HEK293 (cell line): ENCODE data around the gene PLCD3.
A peak's percentile ranks its signal among the peaks of the same experiment; 100 is the strongest.

Experiments
- KLF1 ChIP-seq: fragments of 450-650 bp; formaldehyde crosslinking; IDR thresholded peaks from 2 replicates; pipeline ENCODE4 v1.5.1; 2016; ENCODE audit warnings: missing biosample characterization, missing genetic modification characterization
- KLF10 ChIP-seq: fragments of 450-650 bp; IDR thresholded peaks from 2 replicates; pipeline ENCODE4 v1.5.1; 2018; ENCODE audit warnings: missing biosample characterization, mild to moderate bottlenecking, missing genetic modification characterization
- MEIS1 ChIP-seq: sonication (generic); formaldehyde crosslinking; IDR thresholded peaks from 2 replicates; pipeline ENCODE4 v1.8.1; 2022; ENCODE audit warnings: missing genetic modification reagents, mild to moderate bottlenecking, borderline replicate concordance
- MYNN ChIP-seq: fragments of 450-650 bp; formaldehyde crosslinking; IDR thresholded peaks from 2 replicates; pipeline ENCODE4 v1.5.1; 2016; ENCODE audit warnings: missing biosample characterization, missing genetic modification characterization, borderline replicate concordance
- YY1 ChIP-seq: fragments of 450-650 bp; formaldehyde crosslinking; IDR thresholded peaks from 2 replicates; pipeline ENCODE4 v1.5.1; 2018; ENCODE audit warnings: missing biosample characterization, missing genetic modification characterization
- ZBTB48 ChIP-seq: fragments of 450-650 bp; formaldehyde crosslinking; IDR thresholded peaks from 2 replicates; pipeline ENCODE4 v1.5.1; 2016; ENCODE audit warnings: missing biosample characterization, missing genetic modification characterization
- ZFP69B ChIP-seq: fragments of 450-650 bp; formaldehyde crosslinking; IDR thresholded peaks from 2 replicates; pipeline ENCODE4 v1.5.1; 2016; ENCODE audit warnings: missing biosample characterization, missing genetic modification characterization
- ZIC2 ChIP-seq: fragments of 450-650 bp; formaldehyde crosslinking; IDR thresholded peaks from 2 replicates; pipeline ENCODE4 v1.5.1; 2016; ENCODE audit warnings: missing biosample characterization, missing genetic modification characterization
- ZNF10 ChIP-seq: fragments of 450-650 bp; formaldehyde crosslinking; IDR thresholded peaks from 2 replicates; pipeline ENCODE4 v1.5.1; 2017; ENCODE audit warnings: missing biosample characterization, missing genetic modification characterization
- ZNF114 ChIP-seq: fragments of 450-650 bp; formaldehyde crosslinking; IDR thresholded peaks from 2 replicates; pipeline ENCODE4 v1.5.0; 2017; ENCODE audit warnings: missing biosample characterization, missing genetic modification characterization
- ZNF121 ChIP-seq: fragments of 450-650 bp; formaldehyde crosslinking; IDR thresholded peaks from 2 replicates; pipeline ENCODE4 v1.5.1; 2016; ENCODE audit warnings: missing biosample characterization, missing genetic modification characterization
- ZNF138 ChIP-seq: fragments of 450-650 bp; formaldehyde crosslinking; IDR thresholded peaks from 2 replicates; pipeline ENCODE4 v1.5.1; 2016; ENCODE audit warnings: missing biosample characterization, missing genetic modification characterization, borderline replicate concordance
- ZNF24 ChIP-seq: fragments of 450-650 bp; formaldehyde crosslinking; IDR thresholded peaks from 2 replicates; pipeline ENCODE4 v1.5.1; 2016; ENCODE audit warnings: missing biosample characterization, missing genetic modification characterization
- ZNF302 ChIP-seq: fragments of 450-650 bp; formaldehyde crosslinking; IDR thresholded peaks from 2 replicates; pipeline ENCODE4 v1.5.1; 2016; ENCODE audit warnings: missing biosample characterization, missing genetic modification characterization, low read depth
- ZNF311 ChIP-seq: fragments of 450-650 bp; formaldehyde crosslinking; IDR thresholded peaks from 2 replicates; pipeline ENCODE4 v1.5.1; 2017; ENCODE audit warnings: missing biosample characterization, missing genetic modification characterization, borderline replicate concordance
- ZNF335 ChIP-seq: fragments of 450-650 bp; formaldehyde crosslinking; conservative IDR thresholded peaks from 2 replicates; pipeline ENCODE4 v1.5.1; 2016; ENCODE audit warnings: missing biosample characterization, missing genetic modification characterization
- ZNF391 ChIP-seq: fragments of 450-650 bp; formaldehyde crosslinking; IDR thresholded peaks from 2 replicates; pipeline ENCODE4 v1.5.1; 2016; ENCODE audit warnings: low read depth, missing biosample characterization, missing genetic modification characterization, borderline replicate concordance
- ZNF610 ChIP-seq: fragments of 450-650 bp; formaldehyde crosslinking; IDR thresholded peaks from 2 replicates; pipeline ENCODE4 v1.5.1; 2016; ENCODE audit warnings: missing biosample characterization, missing genetic modification characterization, borderline replicate concordance
- ZNF660 ChIP-seq: fragments of 450-650 bp; IDR thresholded peaks from 2 replicates; pipeline ENCODE4 v1.5.1; 2018; ENCODE audit warnings: missing biosample characterization, mild to moderate bottlenecking, missing genetic modification characterization
- ZNF776 ChIP-seq: fragments of 450-650 bp; formaldehyde crosslinking; IDR thresholded peaks from 2 replicates; pipeline ENCODE4 v1.5.0; 2017; ENCODE audit warnings: missing biosample characterization, missing genetic modification characterization, borderline replicate concordance
- TF ChIP-seq, protein P1 (sequence below): fragments of 450-650 bp; formaldehyde crosslinking; IDR thresholded peaks from 2 replicates; pipeline ENCODE4 v1.5.1; 2016; ENCODE audit warnings: missing biosample characterization, missing genetic modification characterization
- TF ChIP-seq, protein P2 (sequence below): fragments of 450-650 bp; formaldehyde crosslinking; IDR thresholded peaks from 2 replicates; pipeline ENCODE4 v1.5.1; 2016; ENCODE audit warnings: missing biosample characterization, missing genetic modification characterization
- TF ChIP-seq, protein P3 (sequence below): fragments of 450-650 bp; formaldehyde crosslinking; IDR thresholded peaks from 2 replicates; pipeline ENCODE4 v1.5.1; 2016; ENCODE audit warnings: missing biosample characterization, missing genetic modification characterization
- TF ChIP-seq, protein P4 (sequence below): fragments of 450-650 bp; formaldehyde crosslinking; IDR thresholded peaks from 2 replicates; pipeline ENCODE4 v1.5.1; 2016; ENCODE audit warnings: missing biosample characterization, missing genetic modification characterization
- TF ChIP-seq, protein P5 (sequence below): fragments of 450-650 bp; formaldehyde crosslinking; IDR thresholded peaks from 2 replicates; pipeline ENCODE4 v1.5.1; 2016; ENCODE audit warnings: missing biosample characterization, missing genetic modification characterization
- TF ChIP-seq, protein P6 (sequence below): fragments of 450-650 bp; formaldehyde crosslinking; IDR thresholded peaks from 2 replicates; pipeline ENCODE4 v1.5.1; 2016; ENCODE audit warnings: missing biosample characterization, missing genetic modification characterization

Gene PLCD3

DNA sequence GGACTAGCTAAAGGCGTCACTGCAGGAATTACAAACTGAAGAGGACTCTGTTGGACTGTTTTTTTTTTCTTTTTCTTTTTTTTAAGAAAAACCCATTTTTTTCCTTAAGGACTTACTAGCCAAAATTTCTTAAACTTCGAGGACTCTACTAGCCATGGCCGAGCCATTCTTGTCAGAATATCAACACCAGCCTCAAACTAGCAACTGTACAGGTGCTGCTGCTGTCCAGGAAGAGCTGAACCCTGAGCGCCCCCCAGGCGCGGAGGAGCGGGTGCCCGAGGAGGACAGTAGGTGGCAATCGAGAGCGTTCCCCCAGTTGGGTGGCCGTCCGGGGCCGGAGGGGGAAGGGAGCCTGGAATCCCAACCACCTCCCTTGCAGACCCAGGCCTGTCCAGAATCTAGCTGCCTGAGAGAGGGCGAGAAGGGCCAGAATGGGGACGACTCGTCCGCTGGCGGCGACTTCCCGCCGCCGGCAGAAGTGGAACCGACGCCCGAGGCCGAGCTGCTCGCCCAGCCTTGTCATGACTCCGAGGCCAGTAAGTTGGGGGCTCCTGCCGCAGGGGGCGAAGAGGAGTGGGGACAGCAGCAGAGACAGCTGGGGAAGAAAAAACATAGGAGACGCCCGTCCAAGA lies 16.8 kb upstream of the PLCD3 start (continued):
- TF ChIP-seq, protein P1, sequence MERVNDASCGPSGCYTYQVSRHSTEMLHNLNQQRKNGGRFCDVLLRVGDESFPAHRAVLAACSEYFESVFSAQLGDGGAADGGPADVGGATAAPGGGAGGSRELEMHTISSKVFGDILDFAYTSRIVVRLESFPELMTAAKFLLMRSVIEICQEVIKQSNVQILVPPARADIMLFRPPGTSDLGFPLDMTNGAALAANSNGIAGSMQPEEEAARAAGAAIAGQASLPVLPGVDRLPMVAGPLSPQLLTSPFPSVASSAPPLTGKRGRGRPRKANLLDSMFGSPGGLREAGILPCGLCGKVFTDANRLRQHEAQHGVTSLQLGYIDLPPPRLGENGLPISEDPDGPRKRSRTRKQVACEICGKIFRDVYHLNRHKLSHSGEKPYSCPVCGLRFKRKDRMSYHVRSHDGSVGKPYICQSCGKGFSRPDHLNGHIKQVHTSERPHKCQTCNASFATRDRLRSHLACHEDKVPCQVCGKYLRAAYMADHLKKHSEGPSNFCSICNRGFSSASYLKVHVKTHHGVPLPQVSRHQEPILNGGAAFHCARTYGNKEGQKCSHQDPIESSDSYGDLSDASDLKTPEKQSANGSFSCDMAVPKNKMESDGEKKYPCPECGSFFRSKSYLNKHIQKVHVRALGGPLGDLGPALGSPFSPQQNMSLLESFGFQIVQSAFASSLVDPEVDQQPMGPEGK: peak; percentile 89
- TF ChIP-seq ZNF138 (tag by site-specific recombination): no peak
- TF ChIP-seq ZNF302 (tag by site-specific recombination): no peak
- TF ChIP-seq YY1 (tag by site-specific recombination): no peak
- no peak; the same call in 1 of the 2 replicates for TF ChIP-seq ZNF391 (tag by site-specific recombination)
- TF ChIP-seq ZNF335 (tag by site-specific recombination): peak; percentile 58
- TF ChIP-seq KLF1: no peak
- no peak for TF ChIP-seq ZNF121 (tag by site-specific recombination)
- TF ChIP-seq ZNF610 (tag by site-specific recombination): no peak
- TF ChIP-seq ZBTB48 (tag by site-specific recombination): peak; percentile 48; the same call in 1 of the 2 replicates
- no peak for TF ChIP-seq ZNF311 (tag by site-specific recombination)
- TF ChIP-seq MEIS1 (CRISPR knock-in tag): no peak
- TF ChIP-seq ZNF776 (tag by site-specific recombination): no peak
- TF ChIP-seq ZNF114 (tag by site-specific recombination): no peak
- TF ChIP-seq ZFP69B (tag by site-specific recombination): no peak
- TF ChIP-seq, protein P2, sequence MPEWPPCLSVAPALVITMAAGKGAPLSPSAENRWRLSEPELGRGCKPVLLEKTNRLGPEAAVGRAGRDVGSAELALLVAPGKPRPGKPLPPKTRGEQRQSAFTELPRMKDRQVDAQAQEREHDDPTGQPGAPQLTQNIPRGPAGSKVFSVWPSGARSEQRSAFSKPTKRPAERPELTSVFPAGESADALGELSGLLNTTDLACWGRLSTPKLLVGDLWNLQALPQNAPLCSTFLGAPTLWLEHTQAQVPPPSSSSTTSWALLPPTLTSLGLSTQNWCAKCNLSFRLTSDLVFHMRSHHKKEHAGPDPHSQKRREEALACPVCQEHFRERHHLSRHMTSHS (tag by site-specific recombination): no peak
- no peak for TF ChIP-seq KLF10
- TF ChIP-seq ZIC2 (tag by site-specific recombination): 0 out of 2 replicates have a peak, but pooled peaks have one; percentile 6
- peak; percentile 19; the same call in 1 of the 2 replicates for TF ChIP-seq ZNF24 (tag by site-specific recombination)
- TF ChIP-seq, protein P3, sequence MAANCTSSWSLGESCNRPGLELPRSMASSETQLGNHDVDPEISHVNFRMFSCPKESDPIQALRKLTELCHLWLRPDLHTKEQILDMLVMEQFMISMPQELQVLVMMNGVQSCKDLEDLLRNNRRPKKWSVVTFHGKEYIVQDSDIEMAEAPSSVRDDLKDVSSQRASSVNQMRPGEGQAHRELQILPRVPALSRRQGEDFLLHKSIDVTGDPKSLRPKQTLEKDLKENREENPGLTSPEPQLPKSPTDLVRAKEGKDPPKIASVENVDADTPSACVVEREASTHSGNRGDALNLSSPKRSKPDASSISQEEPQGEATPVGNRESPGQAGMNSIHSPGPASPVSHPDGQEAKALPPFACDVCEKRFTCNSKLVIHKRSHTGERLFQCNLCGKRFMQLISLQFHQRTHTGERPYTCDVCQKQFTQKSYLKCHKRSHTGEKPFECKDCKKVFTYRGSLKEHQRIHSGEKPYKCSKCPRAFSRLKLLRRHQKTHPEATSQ (tag by site-specific recombination): no peak
- TF ChIP-seq MYNN (tag by site-specific recombination): peak; percentile 6; the same call in 1 of the 2 replicates
- TF ChIP-seq ZNF660 (tag by site-specific recombination): no peak; the same call in 1 of the 2 replicates
- TF ChIP-seq, protein P4, sequence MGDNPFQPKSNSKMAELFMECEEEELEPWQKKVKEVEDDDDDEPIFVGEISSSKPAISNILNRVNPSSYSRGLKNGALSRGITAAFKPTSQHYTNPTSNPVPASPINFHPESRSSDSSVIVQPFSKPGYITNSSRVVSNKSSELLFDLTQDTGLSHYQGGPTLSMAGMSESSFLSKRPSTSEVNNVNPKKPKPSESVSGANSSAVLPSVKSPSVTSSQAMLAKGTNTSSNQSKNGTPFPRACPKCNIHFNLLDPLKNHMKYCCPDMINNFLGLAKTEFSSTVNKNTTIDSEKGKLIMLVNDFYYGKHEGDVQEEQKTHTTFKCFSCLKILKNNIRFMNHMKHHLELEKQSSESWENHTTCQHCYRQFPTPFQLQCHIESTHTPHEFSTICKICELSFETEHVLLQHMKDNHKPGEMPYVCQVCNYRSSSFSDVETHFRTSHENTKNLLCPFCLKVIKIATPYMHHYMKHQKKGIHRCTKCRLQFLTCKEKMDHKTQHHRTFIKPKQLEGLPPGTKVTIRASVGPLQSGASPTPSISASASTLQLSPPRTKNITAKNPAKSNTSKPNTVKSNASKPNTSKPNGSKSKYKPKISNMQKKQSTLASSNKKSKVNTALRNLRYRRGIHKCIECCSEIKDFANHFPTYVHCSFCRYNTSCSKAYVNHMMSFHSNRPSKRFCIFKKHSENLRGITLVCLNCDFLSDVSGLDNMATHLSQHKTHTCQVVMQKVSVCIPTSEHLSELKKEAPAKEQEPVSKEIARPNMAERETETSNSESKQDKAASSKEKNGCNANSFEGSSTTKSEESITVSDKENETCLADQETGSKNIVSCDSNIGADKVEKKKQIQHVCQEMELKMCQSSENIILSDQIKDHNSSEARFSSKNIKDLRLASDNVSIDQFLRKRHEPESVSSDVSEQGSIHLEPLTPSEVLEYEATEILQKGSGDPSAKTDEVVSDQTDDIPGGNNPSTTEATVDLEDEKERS (tag by site-specific recombination): no peak
- TF ChIP-seq, protein P5, sequence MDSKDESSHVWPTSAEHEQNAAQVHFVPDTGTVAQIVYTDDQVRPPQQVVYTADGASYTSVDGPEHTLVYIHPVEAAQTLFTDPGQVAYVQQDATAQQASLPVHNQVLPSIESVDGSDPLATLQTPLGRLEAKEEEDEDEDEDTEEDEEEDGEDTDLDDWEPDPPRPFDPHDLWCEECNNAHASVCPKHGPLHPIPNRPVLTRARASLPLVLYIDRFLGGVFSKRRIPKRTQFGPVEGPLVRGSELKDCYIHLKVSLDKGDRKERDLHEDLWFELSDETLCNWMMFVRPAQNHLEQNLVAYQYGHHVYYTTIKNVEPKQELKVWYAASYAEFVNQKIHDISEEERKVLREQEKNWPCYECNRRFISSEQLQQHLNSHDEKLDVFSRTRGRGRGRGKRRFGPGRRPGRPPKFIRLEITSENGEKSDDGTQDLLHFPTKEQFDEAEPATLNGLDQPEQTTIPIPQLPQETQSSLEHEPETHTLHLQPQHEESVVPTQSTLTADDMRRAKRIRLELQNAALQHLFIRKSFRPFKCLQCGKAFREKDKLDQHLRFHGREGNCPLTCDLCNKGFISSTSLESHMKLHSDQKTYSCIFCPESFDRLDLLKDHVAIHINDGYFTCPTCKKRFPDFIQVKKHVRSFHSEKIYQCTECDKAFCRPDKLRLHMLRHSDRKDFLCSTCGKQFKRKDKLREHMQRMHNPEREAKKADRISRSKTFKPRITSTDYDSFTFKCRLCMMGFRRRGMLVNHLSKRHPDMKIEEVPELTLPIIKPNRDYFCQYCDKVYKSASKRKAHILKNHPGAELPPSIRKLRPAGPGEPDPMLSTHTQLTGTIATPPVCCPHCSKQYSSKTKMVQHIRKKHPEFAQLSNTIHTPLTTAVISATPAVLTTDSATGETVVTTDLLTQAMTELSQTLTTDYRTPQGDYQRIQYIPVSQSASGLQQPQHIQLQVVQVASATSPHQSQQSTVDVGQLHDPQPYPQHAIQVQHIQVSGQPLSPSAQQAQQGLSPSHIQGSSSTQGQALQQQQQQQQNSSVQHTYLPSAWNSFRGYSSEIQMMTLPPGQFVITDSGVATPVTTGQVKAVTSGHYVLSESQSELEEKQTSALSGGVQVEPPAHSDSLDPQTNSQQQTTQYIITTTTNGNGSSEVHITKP (tag by site-specific recombination): no peak
- TF ChIP-seq ZNF10 (tag by site-specific recombination): no peak
- TF ChIP-seq, protein P6, sequence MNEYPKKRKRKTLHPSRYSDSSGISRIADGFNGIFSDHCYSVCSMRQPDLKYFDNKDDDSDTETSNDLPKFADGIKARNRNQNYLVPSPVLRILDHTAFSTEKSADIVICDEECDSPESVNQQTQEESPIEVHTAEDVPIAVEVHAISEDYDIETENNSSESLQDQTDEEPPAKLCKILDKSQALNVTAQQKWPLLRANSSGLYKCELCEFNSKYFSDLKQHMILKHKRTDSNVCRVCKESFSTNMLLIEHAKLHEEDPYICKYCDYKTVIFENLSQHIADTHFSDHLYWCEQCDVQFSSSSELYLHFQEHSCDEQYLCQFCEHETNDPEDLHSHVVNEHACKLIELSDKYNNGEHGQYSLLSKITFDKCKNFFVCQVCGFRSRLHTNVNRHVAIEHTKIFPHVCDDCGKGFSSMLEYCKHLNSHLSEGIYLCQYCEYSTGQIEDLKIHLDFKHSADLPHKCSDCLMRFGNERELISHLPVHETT (tag by site-specific recombination): no peak
